NCI-H345 (cell line): ENCODE measurements around the gene KRTAP5-4.
"Not testable (repeated sequence)": the region's sequence is repeated elsewhere in the genome, so short reads cannot be mapped to it uniquely, and the experiment has no call there.

Experiments used
- DNase-seq: peaks from one replicate; lab custom pipeline; 2025; lab: John Stamatoyannopoulos, UW

KRTAP5-4 gene

DNA sequence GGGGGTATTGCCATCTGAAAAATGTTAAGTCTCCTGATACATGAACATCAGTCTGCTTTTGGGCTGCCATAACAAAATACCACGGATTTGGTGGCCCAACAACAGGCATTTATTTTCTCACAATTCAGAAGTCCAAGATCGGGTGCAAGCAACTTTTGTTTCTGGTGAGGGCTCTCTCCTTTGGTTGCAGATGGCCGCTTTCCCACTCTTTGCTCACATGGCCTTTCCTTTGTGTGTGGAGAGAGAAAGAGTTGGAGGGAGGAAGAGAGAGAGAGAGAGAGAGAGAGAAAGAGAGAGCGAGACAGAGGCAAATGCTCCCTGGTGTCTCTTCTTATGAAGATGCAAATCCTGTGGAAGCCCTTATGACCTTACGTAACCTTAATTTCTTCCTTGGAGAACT is 21.3 kb downstream of the KRTAP5-4 start:
- DNase-seq = no peak

DNA sequence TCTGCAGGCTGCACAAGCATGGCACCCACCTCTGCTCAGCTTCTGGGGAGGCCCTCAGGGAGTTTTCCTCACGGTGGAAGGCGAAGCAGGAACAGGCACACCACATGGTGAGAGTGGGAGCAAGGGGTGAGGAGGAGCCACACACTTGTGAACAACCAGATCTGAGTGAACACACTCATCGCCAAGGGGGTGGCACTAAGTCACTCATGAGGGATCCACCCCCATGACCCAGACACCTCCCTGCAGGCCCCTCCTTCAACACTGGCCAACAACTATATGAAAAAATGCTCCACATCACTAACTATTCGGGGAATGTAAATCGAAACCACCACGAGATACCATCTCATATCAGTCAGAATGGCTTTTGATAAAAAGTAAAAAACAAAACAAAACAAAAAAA is 23.1 kb downstream of the KRTAP5-4 start:
- no peak for DNase-seq

DNA sequence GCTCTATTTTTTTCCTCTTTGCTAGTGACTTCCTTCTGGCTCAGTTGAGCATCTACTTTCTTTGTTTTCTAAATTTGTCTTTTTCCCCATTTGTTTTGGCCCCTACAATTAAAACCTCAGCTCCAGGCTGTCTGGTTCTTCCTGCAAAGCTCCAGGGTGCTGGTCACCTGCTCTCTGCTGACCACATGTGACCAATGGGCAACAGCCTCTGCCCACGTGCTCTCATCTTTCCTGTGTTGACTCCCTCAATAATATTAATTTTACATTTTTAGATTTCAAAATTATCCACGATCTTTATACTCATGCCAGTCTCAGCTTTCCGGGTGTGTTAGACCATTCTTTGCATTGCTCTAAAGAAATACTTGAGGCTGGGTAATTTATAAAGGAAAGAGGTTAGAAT is 23.5 kb downstream of the KRTAP5-4 start:
- DNase-seq = not testable (repeated sequence)

DNA sequence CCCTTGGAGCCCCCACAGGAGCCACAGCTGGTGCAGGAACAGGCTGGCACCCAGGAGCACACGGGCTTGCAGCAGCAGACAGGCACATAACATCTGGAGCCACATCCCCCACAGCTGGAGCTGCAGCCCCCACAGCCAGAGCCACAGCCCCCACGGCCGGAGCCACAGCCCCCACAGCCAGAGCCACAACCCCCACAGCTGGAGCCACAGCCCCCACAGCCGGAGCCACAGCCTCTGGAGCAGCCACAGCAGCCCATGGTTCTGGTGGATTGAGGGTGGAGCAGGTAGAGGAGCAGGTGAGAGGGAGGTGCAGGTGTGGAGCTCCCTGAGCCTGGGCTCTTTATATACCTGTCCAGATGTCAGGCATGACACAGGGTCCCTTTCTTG is 24.0 kb downstream of the KRTAP5-4 start, which contains the start of gene KRTAP5-2:
TSS of gene KRTAP5-2 (minus strand) at position 301 of the 387 bp plus-strand sequence. CDS start at position 257, 44 bp downstream.
- DNase-seq = no peak

DNA sequence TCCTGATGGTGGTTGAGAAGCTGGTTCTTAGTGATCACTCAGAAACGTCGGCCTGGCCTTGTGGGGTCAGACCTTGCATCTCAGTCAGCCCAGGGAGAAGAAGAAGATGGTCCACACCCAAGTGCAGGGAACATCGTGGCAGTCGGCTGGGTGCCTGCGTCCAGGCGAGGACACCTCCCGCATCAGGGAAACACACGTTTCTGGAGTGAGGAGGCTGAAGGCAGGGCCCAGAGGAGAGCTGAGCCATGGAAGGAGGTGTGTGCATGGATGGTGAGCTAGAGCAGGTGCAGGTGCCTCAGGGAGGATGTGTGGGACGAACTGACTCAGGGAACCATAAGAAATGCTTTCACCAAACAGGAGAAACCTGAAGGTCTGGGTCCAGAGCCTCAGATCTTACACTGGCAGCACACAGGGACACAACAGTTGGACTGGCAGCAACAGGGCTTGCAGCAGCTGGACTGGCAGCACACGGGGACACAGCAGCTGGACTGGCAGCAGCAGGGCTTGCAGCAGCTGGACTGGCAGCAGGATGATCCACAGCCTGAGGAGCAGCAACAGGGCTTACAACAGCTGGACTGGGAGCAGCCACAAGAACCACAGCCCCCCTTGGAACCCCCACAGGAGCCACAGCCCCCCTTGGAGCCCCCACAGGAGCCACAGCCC is 24.5 kb downstream of the KRTAP5-4 start:
- no peak for DNase-seq

DNA sequence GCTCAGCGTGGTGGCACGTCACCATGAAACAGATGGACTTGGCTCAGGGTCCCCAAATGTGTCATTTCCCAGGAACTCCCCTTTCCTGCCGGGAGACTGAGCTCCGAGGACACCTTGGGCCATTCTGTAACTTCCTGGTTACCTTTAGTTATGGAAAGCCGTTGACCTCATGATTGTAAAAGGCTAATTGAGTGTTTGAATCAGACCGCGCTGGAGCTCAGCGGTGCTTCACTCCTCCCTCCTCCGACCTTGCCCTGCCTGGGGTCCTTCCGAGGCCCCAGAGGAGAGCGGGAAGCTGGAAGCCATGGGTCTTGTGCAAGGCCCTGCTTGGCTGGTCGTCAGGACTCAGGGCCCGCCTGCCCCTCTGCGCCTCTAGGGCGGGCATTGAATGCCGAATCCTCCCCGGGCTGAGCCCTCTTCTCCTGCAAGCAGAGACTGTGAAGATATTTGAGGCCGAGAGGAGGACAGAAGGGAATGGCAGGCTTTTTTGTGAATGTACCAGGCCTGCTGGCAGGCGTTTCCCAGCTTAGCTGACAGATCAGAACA is 25.3 kb downstream of the KRTAP5-4 start:
- not testable (repeated sequence) for DNase-seq

DNA sequence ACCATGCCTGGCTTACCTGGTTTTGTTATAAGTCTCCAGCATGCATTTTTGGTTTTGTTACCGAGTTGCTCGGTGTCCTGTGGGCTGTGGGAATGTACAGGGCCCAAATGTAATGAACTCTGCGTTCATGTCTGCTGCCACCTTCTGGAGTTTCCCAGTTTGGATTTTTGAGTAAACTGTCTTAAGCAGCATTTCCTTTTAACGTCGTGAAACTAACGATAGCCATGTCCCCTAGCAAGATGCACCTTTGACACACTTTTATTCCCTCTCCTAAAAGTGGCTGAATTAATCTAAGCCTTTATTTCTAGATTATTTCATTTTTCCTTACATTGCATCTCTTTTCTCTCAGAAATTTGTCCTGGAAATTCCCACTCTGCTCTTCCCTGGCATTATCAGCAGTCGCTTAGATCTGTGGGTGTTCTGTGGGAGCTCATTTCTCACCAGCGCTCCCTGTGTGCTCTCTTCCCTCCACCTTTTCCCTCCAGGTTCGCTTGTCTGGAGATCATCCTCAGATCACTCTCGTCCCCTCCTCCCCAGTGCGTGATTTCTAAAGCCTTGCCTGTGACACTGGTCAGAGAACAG is 25.9 kb downstream of the KRTAP5-4 start:
- not testable (repeated sequence) for DNase-seq

DNA sequence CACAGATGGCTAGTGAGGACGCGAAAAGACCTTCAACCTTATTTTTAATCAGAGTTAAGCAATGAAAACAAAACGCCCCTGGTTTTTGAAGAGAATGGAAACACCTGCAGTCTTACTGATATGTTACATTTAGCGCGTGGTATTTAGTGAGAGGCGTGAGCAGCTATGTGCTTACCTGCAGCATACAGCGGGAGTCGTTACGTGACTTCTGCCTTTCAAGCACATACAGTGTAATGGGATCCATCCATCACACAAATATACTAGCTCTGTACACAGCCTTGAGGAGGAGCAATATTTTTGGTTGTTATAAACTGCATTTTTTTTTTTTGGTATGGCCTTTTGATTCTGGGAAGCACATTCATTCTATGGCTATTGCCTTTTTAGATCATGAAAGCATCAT is 29.3 kb downstream of the KRTAP5-4 start:
- DNase-seq = no peak

DNA sequence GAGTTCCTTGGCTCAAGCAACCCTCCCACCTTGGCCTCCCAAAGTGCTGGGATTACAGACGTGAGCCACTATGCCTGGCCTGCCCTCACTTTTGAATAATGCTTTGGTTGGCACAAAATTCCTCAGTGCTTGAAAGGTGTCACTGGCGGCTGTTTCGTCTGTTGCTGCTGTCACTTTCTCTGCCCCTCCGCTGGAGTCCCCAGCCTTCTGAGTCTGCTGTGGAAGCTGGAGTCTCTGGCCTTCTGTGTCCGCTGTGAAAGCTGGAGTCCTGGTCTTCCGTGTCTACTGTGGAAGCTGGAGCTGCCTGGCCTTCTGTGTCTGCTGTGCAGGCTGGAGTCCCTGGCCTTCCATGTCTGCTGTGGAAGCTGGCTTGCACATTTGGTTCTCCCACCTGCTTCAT is 31.9 kb downstream of the KRTAP5-4 start:
- no peak for DNase-seq

DNA sequence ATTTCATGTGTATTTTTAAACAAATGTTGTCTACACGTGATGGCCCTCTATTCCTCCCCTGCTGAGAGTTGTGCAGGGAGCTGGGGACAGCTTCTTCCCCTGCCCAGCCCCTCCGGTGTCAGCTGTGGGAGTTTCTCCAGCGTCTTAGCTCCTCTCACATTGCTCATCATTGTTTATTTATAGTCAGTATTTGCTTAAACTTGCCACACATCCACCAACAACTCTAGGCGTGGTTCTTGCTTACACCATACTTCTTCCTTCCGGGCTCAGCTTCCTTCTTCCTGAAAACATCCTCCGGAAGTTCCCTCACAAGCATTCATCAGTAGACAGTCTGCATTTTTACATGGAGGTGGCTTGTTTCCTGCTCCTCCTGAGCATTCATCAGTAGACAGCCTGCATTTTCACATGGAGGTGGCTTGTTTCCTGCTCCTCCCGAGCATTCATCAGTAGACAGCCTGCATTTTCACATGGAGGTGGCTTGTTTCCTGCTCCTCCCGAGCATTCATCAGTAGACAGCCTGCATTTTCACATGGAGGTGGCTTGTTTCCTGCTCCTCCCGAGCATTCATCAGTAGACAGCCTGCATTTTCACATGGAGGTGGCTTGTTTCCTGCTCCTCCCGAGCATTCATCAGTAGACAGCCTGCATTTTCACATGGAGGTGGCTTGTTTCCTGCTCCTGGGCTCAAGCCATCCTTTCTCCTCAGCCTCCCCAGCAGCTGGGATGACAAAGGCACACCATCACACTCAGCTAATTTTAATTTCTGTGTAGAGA is 32.6 kb downstream of the KRTAP5-4 start:
- DNase-seq = not testable (repeated sequence)

DNA sequence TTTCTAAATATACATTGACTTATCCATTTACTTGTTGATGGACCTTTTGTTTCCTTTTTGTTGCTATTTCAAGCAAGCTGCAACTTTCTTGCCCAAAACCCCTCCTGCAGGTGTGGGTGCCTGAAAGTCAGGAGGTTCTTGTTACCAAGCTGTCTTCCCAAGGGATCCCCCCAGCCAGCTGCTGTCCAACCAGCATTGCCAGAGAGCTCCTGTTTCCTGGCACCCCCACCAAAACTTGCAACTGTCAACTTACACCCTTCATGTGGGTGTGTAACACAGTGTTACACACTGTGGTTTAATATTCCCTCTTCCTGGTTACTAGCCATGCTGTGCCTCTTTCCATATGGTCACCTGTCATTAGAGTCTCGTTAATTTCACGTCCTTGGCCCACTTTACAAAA is 35.2 kb downstream of the KRTAP5-4 start:
- DNase-seq = no peak

DNA sequence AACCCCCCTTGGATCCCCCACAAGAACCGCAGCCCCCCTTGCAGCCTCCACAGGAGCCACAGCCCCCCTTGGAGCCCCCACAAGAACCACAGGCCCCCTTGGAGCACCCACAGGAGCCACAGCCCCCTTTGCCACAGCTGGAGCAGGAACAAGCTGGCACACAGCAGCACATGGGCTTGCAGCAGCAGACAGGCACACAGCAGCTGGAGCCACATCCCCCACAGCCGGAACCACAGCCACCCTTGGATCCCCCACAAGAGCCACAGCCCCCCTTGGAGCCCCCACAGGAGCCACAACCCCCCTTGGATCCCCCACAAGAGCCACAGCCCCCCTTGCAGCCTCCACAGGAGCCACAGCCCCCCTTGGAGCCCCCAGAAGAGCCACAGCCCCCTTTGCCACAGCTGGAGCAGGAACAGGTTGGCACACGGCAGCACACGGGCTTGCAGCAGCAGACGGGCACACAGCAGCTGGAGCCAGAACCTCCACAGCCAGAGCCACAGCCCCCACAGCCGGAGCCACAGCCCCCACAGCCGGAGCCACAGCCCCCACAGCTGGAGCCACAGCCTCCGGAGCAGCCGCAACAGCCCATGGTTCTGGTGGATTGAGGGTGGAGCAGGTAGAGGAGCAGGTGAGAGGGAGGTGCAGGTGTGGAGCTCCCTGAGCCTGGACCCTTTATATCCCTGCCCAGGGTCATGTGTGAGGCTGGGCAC is 37.1 kb downstream of the KRTAP5-4 start, which contains the start of gene KRTAP5-1:
TSS of gene KRTAP5-1 (minus strand) at position 623 of the 710 bp plus-strand sequence. CDS start at position 589, 34 bp downstream.
- DNase-seq = not testable (repeated sequence)

DNA sequence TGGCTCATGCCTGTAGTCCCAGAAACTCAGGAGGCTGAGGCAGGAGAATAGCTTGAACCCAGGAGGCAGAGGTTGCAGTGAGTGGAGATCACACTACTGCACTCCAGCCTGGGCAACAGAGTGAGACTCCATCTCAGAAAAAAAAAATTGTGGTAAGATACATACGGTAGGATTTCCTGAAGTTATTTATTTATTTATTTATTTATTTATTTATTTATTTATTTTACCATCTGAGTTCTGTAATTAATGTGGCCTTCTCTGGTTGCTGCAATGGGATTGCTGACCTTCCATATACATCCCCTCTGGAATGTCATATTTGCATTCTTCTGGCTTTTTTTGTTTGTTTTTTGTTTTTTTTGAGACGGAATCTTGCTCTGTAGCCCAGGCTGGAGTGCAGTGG is 39.0 kb downstream of the KRTAP5-4 start:
- not testable (repeated sequence) for DNase-seq

DNA sequence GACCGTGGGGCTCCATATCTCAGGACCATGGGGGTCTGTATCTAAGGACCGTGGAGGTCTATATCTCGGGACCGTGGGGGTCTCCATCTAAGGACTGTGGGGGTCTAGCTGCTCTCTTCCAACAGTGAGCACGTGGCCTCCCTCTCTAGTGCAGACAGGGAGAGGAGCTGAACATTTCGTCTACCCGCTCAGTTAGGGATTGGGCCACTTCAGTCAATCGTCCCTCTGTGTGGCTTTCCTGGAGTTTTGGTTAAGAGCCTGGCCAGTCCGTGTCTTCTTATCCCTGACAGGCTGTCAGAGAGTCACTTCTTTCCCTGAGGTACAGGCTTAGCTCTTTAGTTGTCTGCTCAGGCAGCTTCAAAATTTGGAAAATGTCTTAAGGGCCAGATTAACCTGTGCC is 40.0 kb downstream of the KRTAP5-4 start:
- no peak for DNase-seq

DNA sequence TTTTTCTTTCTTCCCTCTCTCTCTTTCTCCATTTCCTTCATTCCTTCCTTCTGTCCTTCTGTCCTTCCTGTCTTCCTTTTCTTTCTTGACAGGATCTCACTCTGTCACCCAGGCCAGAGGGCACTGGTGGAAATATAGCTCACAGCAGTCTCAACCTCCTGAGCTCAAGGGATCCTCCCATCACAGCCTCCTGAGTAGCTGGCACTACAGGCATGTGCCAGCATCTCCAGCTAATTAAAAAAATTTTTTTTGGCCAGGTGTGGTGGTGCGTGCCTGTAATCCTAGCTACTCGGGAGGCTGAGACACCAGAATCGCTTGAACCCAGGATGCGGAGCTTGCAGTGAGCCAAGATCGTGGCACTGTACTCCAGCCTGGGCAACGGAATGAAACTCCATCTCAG is 45.1 kb downstream of the KRTAP5-4 start:
- DNase-seq = no peak

DNA sequence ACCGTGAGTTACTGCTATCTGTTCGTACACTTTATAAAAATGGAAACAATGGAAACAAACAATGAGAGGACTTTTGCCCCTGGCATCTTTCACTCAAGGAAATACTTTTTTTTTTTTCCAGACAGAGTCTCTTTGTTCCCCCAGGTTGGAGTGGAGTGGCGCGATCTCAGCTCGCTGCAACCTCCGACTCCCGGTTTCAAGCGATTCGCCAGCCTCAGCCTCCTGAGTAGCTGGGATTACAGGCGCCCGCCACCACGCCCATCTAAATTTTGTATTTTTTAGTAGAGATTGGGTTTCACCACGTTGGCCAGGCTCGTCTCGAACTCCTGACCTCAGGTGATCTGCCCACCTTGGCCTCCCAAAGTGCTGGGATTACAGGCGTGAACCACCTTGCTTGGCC is 46.2 kb downstream of the KRTAP5-4 start:
- not testable (repeated sequence) for DNase-seq

DNA sequence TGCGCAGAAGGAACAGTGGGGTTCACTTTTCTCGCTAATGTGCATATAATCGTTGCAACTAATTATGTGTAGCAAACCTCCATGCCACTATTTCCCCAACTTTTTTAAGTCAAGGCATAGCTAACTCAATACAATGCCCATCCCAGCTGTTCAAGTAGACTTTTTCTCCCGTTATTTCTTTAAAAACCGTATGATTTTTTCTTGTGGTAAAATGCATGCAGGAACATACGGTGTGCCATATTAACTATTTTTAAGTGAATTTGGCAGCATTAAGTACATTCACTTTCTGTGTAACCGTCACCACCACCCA is 47.0 kb downstream of the KRTAP5-4 start:
- no peak for DNase-seq

DNA sequence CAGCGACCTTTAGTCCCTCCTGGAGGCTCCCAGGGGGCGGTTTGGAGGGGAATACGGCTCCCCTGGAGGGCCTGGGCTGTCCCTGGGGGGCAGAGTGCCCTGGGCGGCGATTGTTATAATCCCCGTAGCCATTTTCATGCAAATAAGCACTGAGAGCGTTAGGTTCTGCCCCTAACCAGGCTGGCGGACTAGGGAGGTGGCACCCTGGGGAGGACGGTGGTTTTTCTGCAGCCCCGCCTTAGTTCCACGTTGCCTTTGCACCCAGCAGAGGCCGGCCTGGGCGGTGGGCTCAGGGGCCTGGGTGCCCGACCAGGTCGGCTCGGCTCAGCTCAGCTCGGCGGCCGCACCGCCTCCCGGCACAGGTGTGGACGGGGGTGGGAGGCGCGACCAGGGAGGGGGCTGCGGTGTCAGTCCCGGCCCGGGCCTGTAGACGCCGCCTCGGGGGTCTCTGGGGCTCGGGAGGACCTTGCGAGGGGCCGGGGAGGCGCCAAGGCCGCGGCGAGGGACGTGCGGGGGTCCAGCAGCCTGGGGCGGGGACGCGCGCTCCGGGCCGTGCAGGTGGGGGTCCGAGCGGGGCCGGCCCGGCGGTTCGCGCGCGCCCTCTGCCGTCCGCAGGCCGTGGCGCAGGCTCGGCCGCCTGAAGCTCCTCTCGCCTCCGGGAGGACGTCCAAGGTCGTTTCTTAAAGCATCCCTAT is 47.6 kb downstream of the KRTAP5-4 start:
- peak; percentile 90 for DNase-seq

DNA sequence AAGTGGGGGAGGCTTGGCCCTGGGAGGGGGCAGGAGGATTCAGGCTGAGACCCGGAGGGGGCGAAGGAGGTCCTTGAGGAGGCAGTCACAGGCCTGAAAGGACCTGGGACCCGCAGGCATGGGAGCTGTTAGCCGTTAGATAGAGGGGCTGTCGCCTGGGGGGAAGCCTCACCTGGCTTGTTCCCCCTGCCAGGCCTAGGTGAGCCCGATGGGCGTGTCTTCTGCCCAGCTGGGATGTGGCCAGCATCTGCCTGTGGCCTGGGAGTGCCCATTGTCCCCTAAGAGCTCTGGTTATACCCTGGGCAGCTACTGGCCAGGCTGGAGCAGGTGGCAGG is 48.1 kb downstream of the KRTAP5-4 start:
- no peak for DNase-seq

DNA sequence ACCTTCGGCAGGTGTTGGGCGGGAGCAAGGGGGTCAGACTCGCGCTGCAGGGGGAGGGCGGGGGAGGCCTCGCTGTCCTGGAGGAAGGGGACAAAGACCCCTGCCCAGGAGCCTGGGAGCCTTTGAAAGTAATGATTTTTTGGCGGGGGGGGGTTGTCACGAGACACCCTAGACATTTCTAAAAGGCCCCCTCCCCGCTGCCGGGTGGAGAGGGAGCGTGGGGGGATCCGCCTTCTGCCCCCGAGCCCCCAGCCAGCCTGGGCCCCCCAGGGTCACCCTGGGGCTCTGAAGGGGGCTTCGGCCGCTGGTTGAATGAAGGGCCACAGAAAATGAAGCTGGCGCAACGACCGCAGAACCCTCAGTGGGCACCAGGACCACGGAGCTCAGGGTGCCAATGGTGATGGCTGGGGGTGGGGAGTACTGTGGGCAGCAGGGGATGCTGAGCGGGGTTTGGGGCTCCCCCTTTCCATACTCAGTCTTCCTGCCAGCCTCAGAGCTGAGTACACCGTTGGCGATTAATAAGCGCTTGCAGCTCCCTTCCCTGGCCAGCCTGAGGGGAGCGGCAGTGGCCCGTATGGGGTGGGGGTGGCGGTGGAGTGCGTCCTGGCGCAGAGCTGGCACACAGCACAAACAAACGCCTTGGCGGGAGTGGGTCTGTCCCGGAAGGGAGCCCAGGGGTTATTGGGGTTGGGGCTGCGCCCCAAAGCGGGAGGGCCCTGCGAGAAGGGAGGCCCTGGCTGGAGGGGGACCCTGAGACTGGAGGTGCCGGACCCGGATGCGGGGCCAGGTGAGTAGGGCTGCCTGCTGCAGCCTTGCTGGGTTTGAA is 48.6 kb downstream of the KRTAP5-4 start:
- peak; percentile 71 for DNase-seq
